SH-SY5Y (cell line): Measurements from ENCODE around the gene DLEC1.

ENCODE experiments used
- GATA2 ChIP-seq: IDR thresholded peaks from 2 replicates; pipeline ENCODE4 v1.6.1; 2011; ENCODE audit warnings: mild to moderate bottlenecking, low read depth, low read length
- GATA3 ChIP-seq: IDR thresholded peaks from 2 replicates; pipeline ENCODE4 v1.6.1; 2011; ENCODE audit warnings: low read depth, mild to moderate bottlenecking, low read length, moderate library complexity

Gene DLEC1

GRCh38 chr3:38164643-38164951 lies 125.6 kb downstream of the DLEC1 start:
- TF ChIP-seq GATA2 (no peak), GATA3 (no peak)

GRCh38 chr3:38164952-38165721 lies 126.1 kb downstream of the DLEC1 start, which contains the start of gene OXSR1:
Gene OXSR1 (plus strand): TSS chr3:38165537. CDS start chr3:38165877, 340 bp downstream.
- TF ChIP-seq GATA2: no peak
- TF ChIP-seq GATA3: no peak

GRCh38 chr3:38165722-38166387 lies 126.8 kb downstream of the DLEC1 start:
- TF ChIP-seq GATA2: no peak

DNA sequence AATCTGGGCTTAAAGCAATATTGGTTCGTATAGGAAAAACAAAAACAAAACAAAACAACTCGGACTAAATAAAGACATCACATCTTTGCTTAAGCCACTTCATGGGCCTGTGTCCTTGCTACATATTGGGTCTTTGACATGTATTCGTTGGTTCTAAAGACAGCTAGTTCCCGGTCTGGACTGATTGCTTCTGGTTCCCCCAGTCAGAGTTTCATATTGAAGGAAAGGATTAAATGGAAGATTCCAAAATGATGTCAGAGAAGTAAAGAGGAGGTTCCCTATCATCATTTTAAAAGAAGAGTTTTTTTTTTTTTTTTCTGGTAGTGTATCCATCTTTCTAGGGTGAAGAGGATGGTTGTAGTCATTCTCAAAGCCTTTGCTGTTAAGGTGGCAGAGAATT lies 128.6 kb downstream of the DLEC1 start:
- TF ChIP-seq GATA2 (no peak), GATA3 (no peak)

GRCh38 chr3:38168151-38169026 lies 129.4 kb downstream of the DLEC1 start:
- TF ChIP-seq GATA3 (no peak), GATA2 (no peak)

- no peak for TF ChIP-seq GATA2
- TF ChIP-seq GATA3: no peak
Measured at GRCh38 chr3:38169027-38169317, 130.0 kb downstream of the DLEC1 start.

GRCh38 chr3:38170722-38171121 lies 131.7 kb downstream of the DLEC1 start:
- TF ChIP-seq GATA3: no peak

DNA sequence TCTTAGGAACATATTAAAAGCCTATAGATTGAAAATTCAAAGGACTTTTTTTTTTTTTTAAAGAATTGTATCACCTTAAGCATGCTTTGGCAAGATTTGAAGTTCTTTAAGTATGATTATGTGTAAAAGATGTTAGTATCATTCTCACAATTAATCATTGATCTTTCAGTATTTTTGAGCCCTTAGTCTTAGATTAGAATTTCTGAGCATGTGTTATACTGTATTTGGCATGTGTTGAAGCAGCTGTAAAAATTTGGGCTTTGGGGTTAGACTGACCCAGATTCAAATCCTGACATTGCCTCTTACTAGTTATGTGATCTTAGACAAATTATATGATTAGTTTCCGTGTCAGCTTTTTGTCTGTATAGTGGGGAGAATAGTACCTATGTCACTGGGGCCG lies 132.6 kb downstream of the DLEC1 start:
- TF ChIP-seq GATA3 (no peak), GATA2 (no peak)
